ENCODE data around the gene IRAG1. TPM values are rescaled to one million over a fixed set of nuclear protein-coding genes. Genes with fewer than 3 reads are reported as not detected.
"Not testable (repeated sequence)": the region's sequence is repeated elsewhere in the genome, so short reads cannot be mapped to it uniquely, and the experiment has no call there.

IRAG1 gene
- total and polyA plus RNA-seq, 9 donors = 3.0 to 6.8 (median 4.1) TPM

- Histone ChIP-seq H3K4me3 (ENCODE audit: low read length) (no peak overlapping the region), H3K9me3 (replicated peaks; ENCODE audit: control insufficient read depth, low read depth, low read length) (no peaks in the 10 kb centered on the region), H3K4me1 (ENCODE audit: control insufficient read depth, insufficient read depth, low read length) (no peaks in the 10 kb centered on the region), H3K27me3 (ENCODE audit: control insufficient read depth, insufficient read depth, low read length) (no peaks in the 10 kb centered on the region), H3K36me3 (ENCODE audit: control insufficient read depth, insufficient read depth, low read length) (no peaks in the 10 kb centered on the region), H3K27ac (ENCODE audit: low read length) (no peak overlapping the region)
- DNase-seq = no peak
- 75% methylated on average over 1 of the region's 1 CpG for WGBS (ENCODE audit: insufficient coverage)
Measured at GRCh38 chr11:10686311-10686710, 7.2 kb downstream of the IRAG1 start.

DNA sequence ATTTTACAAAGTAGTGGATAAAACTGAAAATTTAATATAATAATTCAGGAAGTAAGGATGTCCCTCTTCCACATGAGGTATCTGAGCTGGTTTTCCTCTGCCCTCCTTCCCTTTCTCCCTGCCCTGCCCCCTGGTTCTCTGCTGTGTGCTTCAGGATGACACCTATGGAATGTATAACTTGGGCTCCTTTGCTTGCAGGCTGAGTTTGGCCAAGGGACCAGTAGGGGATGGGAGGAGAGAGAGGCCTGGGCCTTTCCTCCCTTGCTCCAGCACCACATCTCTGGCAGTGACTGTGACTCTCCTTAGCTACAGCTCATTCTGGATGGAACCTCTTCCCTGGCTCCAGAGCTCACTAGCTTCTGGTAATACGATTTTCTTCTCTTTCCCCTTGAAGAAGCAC is 10.1 kb downstream of the IRAG1 start:
- no peak overlapping the region for H3K4me3 ChIP-seq (ENCODE audit: low read length)
- H3K27ac ChIP-seq (ENCODE audit: low read length) = no peak overlapping the region
- H3K9me3 ChIP-seq (replicated peaks; ENCODE audit: control insufficient read depth, low read depth, low read length) = no peaks in the 10 kb centered on the region
- H3K4me1 ChIP-seq (ENCODE audit: control insufficient read depth, insufficient read depth, low read length) = no peaks in the 10 kb centered on the region
- H3K36me3 ChIP-seq (ENCODE audit: control insufficient read depth, insufficient read depth, low read length) = no peaks in the 10 kb centered on the region
- WGBS (ENCODE audit: insufficient coverage) = no CpG with 5 or more reads among the region's 1 CpG
- no peaks in the 10 kb centered on the region for H3K27me3 ChIP-seq (ENCODE audit: control insufficient read depth, insufficient read depth, low read length)
- no peak for DNase-seq

DNA sequence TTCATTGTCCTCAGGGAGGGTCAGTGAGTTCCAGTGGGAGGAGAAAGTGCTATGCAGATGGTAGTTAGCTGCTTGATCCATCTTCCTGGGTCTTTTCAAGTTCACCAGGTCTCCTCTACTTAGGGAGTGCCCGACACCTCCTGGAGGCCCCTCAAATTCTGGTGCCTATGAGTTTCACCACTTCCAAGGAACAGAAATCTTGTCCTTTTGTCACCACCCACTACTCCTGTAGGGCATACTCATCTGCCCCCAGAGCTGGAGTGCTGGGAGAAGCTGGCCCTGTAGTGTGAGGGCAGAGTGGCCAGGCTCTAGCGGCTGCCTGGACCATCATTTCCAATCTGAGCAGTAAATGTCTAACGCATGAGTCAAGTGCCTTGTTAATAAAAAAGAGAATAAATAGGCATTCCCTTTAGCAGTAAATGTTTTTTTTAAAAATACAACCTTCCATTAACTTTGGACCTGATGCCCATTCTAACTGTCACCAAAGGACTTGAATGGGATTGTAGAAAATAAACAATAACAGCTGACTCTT is 12.5 kb downstream of the IRAG1 start:
- H3K4me3 ChIP-seq (ENCODE audit: low read length) = no peak overlapping the region
- H3K9me3 ChIP-seq (replicated peaks; ENCODE audit: control insufficient read depth, low read depth, low read length) = no peaks in the 10 kb centered on the region
- WGBS (ENCODE audit: insufficient coverage) = no CpG with 5 or more reads among the region's 3 CpGs
- no peak for DNase-seq
- no peaks in the 10 kb centered on the region for H3K27me3 ChIP-seq (ENCODE audit: control insufficient read depth, insufficient read depth, low read length)
- H3K27ac ChIP-seq (ENCODE audit: low read length) = no peak overlapping the region
- H3K4me1 ChIP-seq (ENCODE audit: control insufficient read depth, insufficient read depth, low read length) = peaks cover 3% of the 10 kb centered on the region
- no peaks in the 10 kb centered on the region for H3K36me3 ChIP-seq (ENCODE audit: control insufficient read depth, insufficient read depth, low read length)

DNA sequence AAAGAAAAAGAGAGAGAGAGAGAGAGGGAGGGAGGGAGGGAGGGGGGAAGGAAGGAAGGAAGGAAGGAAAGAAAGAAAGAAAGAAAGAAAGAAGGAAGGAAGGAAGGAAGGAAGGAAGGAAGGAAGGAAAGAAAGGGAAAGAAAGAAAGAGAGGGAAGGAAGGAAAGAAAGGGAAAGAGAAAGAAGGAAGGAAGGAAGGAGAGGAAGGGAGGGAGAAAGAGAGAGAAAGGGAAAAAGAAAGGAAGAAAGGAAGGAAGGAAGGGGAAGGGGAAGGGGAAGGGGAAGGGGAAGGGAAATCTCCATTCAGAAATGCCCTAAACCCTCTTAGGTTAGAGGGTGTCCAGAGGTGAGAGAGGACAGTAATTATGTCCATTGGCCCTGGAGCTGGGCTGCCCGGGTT is 13.3 kb downstream of the IRAG1 start:
- DNase-seq; H3K36me3 ChIP-seq (ENCODE audit: control insufficient read depth, insufficient read depth, low read length); H3K27me3 ChIP-seq (ENCODE audit: control insufficient read depth, insufficient read depth, low read length); H3K4me3 ChIP-seq (ENCODE audit: low read length); H3K4me1 ChIP-seq (ENCODE audit: control insufficient read depth, insufficient read depth, low read length); H3K9me3 ChIP-seq (replicated peaks; ENCODE audit: control insufficient read depth, low read depth, low read length); H3K27ac ChIP-seq (ENCODE audit: low read length): not testable (repeated sequence)
- WGBS (ENCODE audit: insufficient coverage) = no CpG with 5 or more reads among the region's 1 CpG

GRCh38 chr11:10679644-10680043 is 13.9 kb downstream of the IRAG1 start:
- Histone ChIP-seq H3K4me3 (ENCODE audit: low read length) (no peak overlapping the region), H3K27ac (ENCODE audit: low read length) (no peak overlapping the region), H3K27me3 (ENCODE audit: control insufficient read depth, insufficient read depth, low read length) (no peaks in the 10 kb centered on the region), H3K36me3 (ENCODE audit: control insufficient read depth, insufficient read depth, low read length) (no peaks in the 10 kb centered on the region), H3K9me3 (replicated peaks; ENCODE audit: control insufficient read depth, low read depth, low read length) (no peaks in the 10 kb centered on the region), H3K4me1 (ENCODE audit: control insufficient read depth, insufficient read depth, low read length) (peaks cover 11% of the 10 kb centered on the region)
- WGBS (ENCODE audit: insufficient coverage) = 0% methylated on average over 1 of the region's 4 CpGs
- no peak for DNase-seq

DNA sequence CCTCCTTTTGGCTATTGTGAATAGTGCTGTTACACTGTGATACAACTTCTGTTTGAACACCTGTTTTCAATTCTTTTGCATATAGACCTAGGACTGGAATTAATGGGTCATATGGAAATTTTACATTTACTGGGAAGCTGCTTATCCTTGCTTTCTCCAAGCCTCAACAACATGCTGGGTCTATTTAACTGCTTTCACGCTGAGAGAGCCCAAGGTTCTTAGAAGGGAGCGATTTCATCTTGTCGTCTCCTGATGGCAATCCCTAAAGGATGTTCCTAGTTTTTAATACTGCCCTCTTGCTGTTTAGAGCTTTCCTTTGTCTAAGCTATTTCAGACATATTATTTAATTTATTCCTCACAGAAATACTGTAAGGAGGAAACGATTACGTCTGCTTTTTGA is 15.5 kb downstream of the IRAG1 start:
- no peak overlapping the region for H3K4me3 ChIP-seq (ENCODE audit: low read length)
- no peaks in the 10 kb centered on the region for H3K27me3 ChIP-seq (ENCODE audit: control insufficient read depth, insufficient read depth, low read length)
- DNase-seq = no peak
- no peaks in the 10 kb centered on the region for H3K36me3 ChIP-seq (ENCODE audit: control insufficient read depth, insufficient read depth, low read length)
- WGBS (ENCODE audit: insufficient coverage) = no CpG with 5 or more reads among the region's 5 CpGs
- H3K9me3 ChIP-seq (replicated peaks; ENCODE audit: control insufficient read depth, low read depth, low read length) = no peaks in the 10 kb centered on the region
- peaks cover 19% of the 10 kb centered on the region for H3K4me1 ChIP-seq (ENCODE audit: control insufficient read depth, insufficient read depth, low read length)
- no peak overlapping the region for H3K27ac ChIP-seq (ENCODE audit: low read length)

DNA sequence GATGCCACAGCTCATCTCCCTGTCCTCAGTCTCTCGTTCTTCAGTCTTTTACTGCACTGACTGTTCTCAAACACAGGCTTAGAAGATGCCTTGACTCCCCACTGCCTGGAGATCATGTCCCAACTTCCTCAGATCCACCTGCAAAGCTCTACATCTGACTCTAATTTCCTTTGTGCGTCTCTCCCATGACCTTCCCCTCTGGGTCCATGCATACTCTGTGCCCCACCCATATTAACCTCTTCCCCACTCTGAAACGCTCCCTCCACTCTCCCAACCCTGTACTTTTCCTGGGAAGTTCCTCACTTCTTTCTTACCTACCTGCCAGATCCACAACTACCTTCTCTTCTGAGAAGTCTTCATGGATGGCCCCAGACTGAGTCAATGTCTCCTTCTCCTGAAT is 16.6 kb downstream of the IRAG1 start:
- no peaks in the 10 kb centered on the region for H3K27me3 ChIP-seq (ENCODE audit: control insufficient read depth, insufficient read depth, low read length)
- H3K27ac ChIP-seq (ENCODE audit: low read length) = no peak overlapping the region
- H3K36me3 ChIP-seq (ENCODE audit: control insufficient read depth, insufficient read depth, low read length) = no peaks in the 10 kb centered on the region
- DNase-seq = no peak
- 59% methylated on average over 3 of the region's 3 CpGs for WGBS (ENCODE audit: insufficient coverage)
- no peaks in the 10 kb centered on the region for H3K9me3 ChIP-seq (replicated peaks; ENCODE audit: control insufficient read depth, low read depth, low read length)
- H3K4me3 ChIP-seq (ENCODE audit: low read length) = no peak overlapping the region
- peaks cover 19% of the 10 kb centered on the region for H3K4me1 ChIP-seq (ENCODE audit: control insufficient read depth, insufficient read depth, low read length)

GRCh38 chr11:10674911-10675440 is 18.6 kb downstream of the IRAG1 start:
- Histone ChIP-seq H3K4me1 (ENCODE audit: control insufficient read depth, insufficient read depth, low read length) (peaks cover 21% of the 10 kb centered on the region), H3K9me3 (replicated peaks; ENCODE audit: control insufficient read depth, low read depth, low read length) (no peaks in the 10 kb centered on the region), H3K27ac (ENCODE audit: low read length) (peak overlapping the region; percentile 47), H3K4me3 (ENCODE audit: low read length) (no peak overlapping the region), H3K27me3 (ENCODE audit: control insufficient read depth, insufficient read depth, low read length) (no peaks in the 10 kb centered on the region), H3K36me3 (ENCODE audit: control insufficient read depth, insufficient read depth, low read length) (no peaks in the 10 kb centered on the region)
- WGBS (ENCODE audit: insufficient coverage) = 8% methylated on average over 9 of the region's 10 CpGs
- DNase-seq = peak; percentile 66

DNA sequence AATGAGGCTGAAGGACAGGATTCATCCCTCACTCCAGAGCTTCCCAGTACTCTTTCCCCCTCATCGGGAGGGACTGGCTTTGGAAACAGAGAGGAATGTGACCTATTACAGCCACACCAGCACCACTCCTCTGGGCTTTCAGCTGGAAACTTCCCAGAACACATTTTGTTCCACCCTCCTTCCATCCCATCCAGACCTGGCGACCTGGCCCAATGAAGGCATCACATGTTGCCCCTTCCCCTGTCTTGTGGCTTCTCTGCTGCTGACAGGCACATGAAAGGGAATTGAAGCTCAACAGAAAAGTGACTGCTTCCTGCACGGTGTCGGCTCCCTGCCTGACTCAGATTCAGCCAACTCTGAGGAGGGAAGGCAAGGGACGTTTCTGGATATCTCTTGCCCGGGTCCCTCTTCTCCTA is 19.1 kb downstream of the IRAG1 start:
- no peaks in the 10 kb centered on the region for H3K27me3 ChIP-seq (ENCODE audit: control insufficient read depth, insufficient read depth, low read length)
- peaks cover 24% of the 10 kb centered on the region for H3K4me1 ChIP-seq (ENCODE audit: control insufficient read depth, insufficient read depth, low read length)
- WGBS (ENCODE audit: insufficient coverage) = 7% methylated on average over 4 of the region's 6 CpGs
- no peaks in the 10 kb centered on the region for H3K9me3 ChIP-seq (replicated peaks; ENCODE audit: control insufficient read depth, low read depth, low read length)
- H3K36me3 ChIP-seq (ENCODE audit: control insufficient read depth, insufficient read depth, low read length) = no peaks in the 10 kb centered on the region
- H3K4me3 ChIP-seq (ENCODE audit: low read length) = no peak overlapping the region
- peak; percentile 77 for DNase-seq
- H3K27ac ChIP-seq (ENCODE audit: low read length) = peak overlapping the region; percentile 48

- Histone ChIP-seq H3K27ac (ENCODE audit: low read length) (no peak overlapping the region), H3K27me3 (ENCODE audit: control insufficient read depth, insufficient read depth, low read length) (no peaks in the 10 kb centered on the region), H3K4me1 (ENCODE audit: control insufficient read depth, insufficient read depth, low read length) (peaks cover 31% of the 10 kb centered on the region), H3K4me3 (ENCODE audit: low read length) (no peak overlapping the region), H3K36me3 (ENCODE audit: control insufficient read depth, insufficient read depth, low read length) (no peaks in the 10 kb centered on the region), H3K9me3 (replicated peaks; ENCODE audit: control insufficient read depth, low read depth, low read length) (no peaks in the 10 kb centered on the region)
- no peak for DNase-seq
- WGBS (ENCODE audit: insufficient coverage) = 0% methylated on average over 1 of the region's 6 CpGs
Measured at GRCh38 chr11:10673501-10674062, 20.0 kb downstream of the IRAG1 start.

DNA sequence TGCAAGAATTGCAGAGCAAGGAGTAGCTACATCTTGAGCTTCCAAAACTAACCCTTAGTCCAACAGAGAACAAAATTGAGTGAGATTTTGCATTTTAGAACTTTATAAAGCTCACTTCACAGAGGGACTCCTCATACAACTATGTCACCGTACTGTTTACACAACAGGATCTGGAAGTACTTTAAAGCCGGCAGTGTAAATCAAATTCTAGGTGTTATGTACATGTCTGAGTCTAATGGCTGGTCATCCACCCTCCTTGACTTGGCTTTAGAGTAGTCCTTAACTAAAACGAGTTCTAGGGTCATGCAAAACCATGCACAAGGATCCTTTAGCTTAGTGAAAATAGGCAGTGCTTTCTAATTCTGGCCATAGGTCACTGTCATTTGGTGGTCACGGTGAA is 23.5 kb downstream of the IRAG1 start:
- WGBS (ENCODE audit: insufficient coverage) = 20% methylated on average over 1 of the region's 4 CpGs
- DNase-seq = no peak
- Histone ChIP-seq H3K27me3 (ENCODE audit: control insufficient read depth, insufficient read depth, low read length) (no peaks in the 10 kb centered on the region), H3K4me1 (ENCODE audit: control insufficient read depth, insufficient read depth, low read length) (peaks cover 30% of the 10 kb centered on the region), H3K36me3 (ENCODE audit: control insufficient read depth, insufficient read depth, low read length) (no peaks in the 10 kb centered on the region), H3K9me3 (replicated peaks; ENCODE audit: control insufficient read depth, low read depth, low read length) (no peaks in the 10 kb centered on the region), H3K4me3 (ENCODE audit: low read length) (no peak overlapping the region), H3K27ac (ENCODE audit: low read length) (no peak overlapping the region)
